Astrocyte (in vitro differentiated cells and primary cell): ENCODE data around the gene SLC9A5.

ENCODE experiments used
- EZH2 ChIP-seq: IDR thresholded peaks from 2 replicates; pipeline ENCODE4 v1.6.1; 2012; ENCODE audit warnings: mild to moderate bottlenecking, low read length, inconsistent platforms; ENCODE audit not compliant: insufficient read depth
- TF ChIP-seq, protein P1 (sequence below): IDR thresholded peaks from 2 replicates; pipeline ENCODE4 v1.5.1; 2011; ENCODE audit warnings: low read depth, mild to moderate bottlenecking, inconsistent platforms, low read length, moderate library complexity; ENCODE audit not compliant: insufficient read depth

DNA sequence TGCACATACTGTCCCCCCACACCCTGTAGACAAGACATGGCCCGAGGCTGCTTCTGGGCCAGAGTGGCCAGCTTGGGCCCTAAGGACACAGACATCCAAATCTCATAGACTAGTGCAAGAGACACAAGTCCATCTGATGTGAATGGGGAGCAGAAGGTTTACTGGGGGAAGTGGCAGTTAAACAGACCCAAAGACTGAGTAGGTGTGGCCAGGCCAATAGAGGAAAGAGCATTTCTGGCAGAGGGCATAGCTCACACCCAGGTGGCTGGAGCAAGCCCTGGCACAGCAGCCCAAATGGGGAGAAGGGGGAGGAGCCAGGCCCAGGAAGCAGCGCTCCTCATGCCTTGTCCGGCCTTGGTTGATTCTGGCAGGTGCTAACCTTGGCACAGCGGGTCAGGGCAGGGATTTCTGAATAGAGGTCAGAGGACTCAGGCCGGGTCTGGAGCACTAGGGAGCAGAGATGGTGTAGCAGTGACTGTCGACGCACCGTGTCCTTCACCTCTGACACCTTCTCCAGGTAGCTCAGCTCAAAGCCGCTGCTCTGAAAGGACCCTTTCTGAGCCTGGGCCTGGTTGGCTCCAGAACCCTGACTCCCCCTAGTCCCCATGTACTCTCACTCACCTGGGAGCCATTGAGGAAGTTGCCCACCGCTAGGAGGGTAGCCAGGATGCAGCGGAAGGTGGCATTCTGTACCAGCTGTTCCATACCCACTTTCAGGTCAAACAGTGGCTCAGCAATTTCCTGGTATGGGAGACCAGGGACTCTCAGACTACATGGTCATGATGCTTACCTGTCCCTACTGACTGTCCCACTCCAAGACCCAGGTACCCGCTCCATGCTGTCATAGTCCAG, 17.7 kb upstream of the SLC9A5 start:
- TF ChIP-seq, protein P1, sequence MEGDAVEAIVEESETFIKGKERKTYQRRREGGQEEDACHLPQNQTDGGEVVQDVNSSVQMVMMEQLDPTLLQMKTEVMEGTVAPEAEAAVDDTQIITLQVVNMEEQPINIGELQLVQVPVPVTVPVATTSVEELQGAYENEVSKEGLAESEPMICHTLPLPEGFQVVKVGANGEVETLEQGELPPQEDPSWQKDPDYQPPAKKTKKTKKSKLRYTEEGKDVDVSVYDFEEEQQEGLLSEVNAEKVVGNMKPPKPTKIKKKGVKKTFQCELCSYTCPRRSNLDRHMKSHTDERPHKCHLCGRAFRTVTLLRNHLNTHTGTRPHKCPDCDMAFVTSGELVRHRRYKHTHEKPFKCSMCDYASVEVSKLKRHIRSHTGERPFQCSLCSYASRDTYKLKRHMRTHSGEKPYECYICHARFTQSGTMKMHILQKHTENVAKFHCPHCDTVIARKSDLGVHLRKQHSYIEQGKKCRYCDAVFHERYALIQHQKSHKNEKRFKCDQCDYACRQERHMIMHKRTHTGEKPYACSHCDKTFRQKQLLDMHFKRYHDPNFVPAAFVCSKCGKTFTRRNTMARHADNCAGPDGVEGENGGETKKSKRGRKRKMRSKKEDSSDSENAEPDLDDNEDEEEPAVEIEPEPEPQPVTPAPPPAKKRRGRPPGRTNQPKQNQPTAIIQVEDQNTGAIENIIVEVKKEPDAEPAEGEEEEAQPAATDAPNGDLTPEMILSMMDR: no peak
- no peak for TF ChIP-seq EZH2
